Measurements from ENCODE around the gene METTL25.

DNA sequence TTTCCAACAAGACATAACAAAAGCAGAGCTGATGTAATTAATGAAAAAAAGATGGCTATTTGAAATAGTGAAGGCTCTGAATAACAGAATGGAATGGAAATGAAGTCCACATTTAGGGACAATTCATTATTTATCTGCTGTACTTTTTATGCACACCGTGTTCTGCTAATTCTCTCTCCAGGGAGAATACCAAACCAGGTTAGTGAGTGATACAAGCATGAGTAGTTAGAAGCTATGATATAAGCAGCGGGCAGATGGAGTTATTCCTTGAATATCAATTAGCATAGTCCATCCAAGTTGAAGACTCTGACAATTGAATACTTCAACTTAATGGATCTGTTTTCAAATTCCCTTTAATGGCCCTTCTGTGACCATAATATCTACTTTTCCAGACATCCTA is 166.3 kb downstream of the METTL25 start:
- TF ChIP-seq POLR2A (IDR thresholded peaks at IDR 0.05; ENCODE audit: low read depth) (no peak), POLR2AphosphoS5 (IDR thresholded peaks at IDR 0.05) (no peak), EP300 (IDR thresholded peaks at IDR 0.05) (no peak)
- TF ChIP-seq, protein P1, sequence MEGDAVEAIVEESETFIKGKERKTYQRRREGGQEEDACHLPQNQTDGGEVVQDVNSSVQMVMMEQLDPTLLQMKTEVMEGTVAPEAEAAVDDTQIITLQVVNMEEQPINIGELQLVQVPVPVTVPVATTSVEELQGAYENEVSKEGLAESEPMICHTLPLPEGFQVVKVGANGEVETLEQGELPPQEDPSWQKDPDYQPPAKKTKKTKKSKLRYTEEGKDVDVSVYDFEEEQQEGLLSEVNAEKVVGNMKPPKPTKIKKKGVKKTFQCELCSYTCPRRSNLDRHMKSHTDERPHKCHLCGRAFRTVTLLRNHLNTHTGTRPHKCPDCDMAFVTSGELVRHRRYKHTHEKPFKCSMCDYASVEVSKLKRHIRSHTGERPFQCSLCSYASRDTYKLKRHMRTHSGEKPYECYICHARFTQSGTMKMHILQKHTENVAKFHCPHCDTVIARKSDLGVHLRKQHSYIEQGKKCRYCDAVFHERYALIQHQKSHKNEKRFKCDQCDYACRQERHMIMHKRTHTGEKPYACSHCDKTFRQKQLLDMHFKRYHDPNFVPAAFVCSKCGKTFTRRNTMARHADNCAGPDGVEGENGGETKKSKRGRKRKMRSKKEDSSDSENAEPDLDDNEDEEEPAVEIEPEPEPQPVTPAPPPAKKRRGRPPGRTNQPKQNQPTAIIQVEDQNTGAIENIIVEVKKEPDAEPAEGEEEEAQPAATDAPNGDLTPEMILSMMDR (IDR thresholded peaks at IDR 0.05): no peak
